GM21367 (cell line): ENCODE data around the gene PPP2R1A.

ENCODE experiments used
- ATAC-seq: cut with Tn5 transposase; IDR thresholded peaks from one replicate; pipeline ENCODE4 v1.9.1; 2021; ENCODE audit not compliant: unreplicated experiment

PPP2R1A gene

DNA sequence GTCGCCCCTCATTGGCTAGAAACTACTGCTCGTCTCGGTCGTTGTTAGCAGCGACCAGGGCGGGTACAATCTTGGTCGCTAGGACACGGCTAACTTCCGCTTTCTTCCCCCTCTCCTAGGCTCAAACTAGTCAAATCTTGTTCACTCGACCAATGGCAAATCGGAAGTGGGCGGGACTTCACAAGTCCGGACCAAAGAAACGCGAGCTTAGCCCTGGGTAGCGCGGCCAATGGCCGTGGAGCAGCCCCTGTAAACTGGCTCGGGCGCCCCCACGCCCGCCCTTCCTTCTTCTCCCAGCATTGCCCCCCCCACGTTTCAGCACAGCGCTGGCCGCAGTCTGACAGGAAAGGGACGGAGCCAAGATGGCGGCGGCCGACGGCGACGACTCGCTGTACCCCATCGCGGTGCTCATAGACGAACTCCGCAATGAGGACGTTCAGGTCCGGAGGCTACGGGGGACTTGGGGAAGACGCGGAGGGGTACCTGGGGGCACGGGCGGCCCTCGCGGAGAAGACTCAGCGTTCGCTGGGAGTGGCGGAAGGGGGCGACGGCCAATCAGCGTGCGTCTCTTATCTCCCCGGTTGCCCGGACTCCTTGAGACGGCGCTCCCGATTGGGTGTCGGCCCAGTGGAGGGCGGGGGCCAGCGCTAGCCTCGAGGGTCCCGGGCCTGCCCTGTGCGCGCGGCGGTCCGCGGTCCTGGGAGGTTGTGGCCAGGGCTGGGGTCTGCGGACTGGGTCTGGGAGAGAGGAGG, at the start of gene PPP2R1A:
Gene PPP2R1A (plus strand): TSS at position 318 of the 752 bp plus-strand sequence. CDS start 45 bp downstream, at position 363.
- peak; percentile 79 for ATAC-seq

DNA sequence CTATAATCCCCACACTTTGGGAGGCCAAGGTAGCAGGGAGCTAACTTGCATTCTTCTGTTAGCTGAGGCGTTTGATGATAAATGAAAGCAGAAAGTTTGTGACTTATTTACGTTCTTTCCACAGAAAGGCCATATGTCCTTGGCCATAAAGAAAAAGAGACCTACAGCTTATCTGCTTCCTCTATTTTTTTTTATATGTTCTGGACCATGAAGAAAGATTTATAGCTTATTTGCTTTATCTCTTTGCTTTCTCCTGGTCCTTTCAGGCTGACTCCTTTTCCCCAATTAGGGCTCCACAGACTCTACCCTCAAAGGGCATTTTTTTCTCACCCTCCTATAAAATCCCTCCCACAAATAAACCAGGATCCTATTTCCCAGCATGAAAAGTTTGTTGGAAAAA, 48.6 kb upstream of the PPP2R1A start:
- no peak for ATAC-seq

DNA sequence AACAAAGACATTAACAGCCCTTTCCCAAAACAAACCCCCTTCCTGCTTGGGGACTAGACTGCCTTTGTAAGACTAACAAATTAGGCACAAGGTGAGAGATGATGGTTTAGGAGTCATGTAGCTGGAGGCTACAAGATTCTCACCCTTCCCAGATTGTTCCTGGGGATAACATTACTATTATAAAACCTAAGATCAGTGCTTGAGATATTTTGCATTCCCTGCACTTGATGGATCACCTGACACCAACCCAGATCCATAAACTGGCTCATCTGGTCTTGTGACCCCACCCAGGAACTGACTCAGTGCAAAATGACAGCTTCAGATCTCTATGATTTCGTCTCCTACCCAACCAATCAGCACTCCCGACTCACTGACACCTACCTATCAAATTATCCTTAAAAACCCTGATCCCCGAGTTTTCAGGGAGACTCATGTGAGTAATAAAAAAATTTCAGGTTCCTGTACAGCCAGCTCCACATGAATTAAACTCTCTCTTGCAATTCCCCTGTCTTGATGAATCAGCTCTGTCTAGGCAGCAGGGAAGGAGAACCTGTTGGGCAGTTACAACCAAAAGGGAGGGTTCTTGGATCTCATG, 47.8 kb upstream of the PPP2R1A start:
- no peak for ATAC-seq

DNA sequence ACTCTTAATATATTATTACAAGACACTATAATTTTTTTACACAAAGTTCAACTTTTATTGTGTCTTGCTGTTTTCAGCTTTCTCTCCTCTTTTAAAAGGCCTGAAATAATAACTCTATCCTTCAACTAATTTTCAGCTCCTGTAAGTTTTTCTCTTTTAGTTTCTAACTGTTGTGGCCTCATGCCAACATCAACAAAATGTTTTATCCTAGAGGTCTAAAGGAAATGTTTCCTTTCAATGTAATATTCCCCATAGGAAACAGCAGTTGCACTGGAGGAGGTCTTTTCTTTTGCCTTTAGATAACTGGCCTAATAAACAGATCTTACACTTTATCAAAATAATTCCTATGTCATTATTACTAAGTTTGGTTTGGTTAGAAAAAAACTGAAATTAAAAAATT, 41.6 kb upstream of the PPP2R1A start:
- ATAC-seq, result no peak

DNA sequence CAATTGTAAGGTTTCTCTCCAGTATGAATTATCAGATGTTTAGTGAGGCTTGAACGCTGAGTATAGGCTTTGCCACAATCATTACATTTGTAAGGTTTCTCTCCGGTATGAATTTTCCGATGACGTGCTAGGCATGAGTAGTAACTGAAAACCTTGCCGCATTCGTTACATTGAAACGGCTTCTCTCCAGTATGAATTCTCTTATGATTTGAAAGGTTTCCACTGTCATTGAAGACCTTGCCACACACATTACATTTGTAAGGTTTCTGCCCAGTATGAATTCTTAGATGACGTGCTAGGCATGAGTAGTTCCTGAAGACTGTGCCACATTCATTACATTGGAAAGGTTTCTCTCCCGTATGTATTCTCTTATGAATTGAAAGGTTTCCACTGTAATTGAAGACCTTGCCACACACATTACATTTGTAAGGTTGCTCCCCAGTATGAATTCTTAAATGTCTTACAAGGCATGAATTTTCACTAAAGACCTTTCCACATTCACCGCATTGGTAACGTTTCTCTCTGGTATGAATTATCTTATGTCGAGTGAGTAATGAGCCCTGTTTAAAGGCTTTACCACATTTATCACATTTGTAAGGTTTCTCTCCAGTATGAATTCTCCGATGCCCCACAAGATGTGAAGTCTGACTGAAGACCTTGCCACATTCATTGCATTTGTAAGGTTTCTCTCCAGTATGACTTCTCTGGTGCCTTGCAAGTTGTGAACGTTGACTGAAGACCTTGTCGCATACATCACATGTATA, 34.1 kb upstream of the PPP2R1A start:
- ATAC-seq, result no peak

DNA sequence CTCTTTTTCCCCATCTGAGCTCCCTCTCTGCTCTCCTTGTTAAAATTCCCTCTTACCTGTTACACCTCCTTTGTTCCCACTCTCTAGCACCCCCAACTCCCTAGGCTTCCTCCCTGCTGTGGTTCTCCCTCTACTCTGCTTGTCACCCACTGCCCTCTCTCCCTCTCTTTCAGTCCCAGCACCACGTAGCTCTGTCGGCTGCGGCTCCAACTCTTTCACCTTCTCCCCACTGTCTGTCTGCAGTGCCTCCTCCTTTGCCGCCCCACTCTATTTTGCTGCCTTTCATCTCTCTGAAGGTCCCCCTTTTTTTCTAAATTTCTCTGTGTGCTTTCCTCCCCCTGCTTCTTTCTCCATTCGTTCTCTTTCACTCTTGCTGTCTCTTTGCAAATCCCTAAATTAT, 19.5 kb upstream of the PPP2R1A start:
- ATAC-seq, result no peak

DNA sequence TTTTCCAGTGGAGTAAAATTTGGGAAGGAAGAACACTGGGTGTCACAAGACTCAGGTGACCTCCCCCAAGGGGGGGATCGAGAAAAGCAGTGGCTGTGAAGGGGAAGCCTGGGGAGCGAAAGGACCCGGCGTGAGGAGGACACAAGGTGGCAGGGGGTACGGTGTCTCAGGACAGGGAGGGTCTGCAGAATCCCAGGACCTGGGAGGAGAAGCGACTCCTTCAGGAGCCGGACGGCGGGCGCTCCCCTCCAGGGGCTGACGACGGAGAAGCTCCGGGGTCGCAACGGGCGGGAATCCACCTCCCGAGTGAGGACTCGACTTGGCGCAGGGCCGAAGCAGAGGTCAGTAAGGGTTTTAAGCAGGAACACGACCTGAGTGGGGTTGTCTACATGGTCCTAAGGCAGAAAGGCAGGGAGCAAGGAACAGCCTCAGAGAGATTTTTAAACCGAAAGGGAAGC, 19.0 kb upstream of the PPP2R1A start:
- no peak for ATAC-seq

DNA sequence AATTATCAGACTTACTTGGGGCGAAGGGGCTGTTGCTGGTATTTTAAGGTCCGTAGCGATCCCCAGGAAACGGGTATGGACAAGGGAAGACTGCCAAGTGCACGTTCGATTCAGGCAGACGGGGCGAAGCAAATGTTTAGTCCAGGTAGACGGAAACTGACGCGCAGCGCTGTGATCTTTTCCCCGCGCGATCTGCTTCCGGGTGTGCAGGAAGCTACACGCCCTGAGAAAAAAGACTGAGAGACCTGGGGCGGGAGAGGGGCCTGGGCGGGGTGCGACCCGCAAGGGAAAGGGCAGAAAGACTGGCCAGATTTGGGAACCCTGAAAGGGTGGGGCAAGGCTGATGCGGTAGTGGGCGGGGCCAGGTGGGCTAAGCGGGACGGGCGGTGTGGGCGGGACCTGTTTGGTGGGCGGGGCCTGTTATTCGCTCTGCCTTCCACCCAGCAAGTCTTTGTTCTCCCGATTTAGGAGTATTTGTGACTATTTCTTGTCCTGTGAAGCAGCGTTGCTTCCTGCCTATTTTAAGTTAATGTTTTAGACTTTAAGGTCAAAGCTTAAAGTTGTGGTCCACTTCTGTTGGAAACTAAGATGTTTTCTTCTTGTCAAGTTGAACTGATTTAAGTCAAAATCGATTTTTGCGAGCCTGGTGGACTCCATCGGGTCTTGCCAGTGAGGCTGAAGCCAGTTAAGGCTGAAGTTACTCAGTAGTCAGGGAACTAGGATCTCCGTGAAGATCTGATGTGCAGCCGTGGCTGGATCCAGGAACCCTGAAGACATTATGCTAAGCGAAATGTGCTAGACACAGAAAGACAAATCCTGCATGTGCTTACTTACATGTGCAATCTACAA, 18.3 kb upstream of the PPP2R1A start, which contains the start of gene ZNF836:
Gene ZNF836 (minus strand): TSS at position 301 of the 849 bp plus-strand sequence. CDS start 3,549 bp downstream, outside the sequence.
- ATAC-seq, result no peak

DNA sequence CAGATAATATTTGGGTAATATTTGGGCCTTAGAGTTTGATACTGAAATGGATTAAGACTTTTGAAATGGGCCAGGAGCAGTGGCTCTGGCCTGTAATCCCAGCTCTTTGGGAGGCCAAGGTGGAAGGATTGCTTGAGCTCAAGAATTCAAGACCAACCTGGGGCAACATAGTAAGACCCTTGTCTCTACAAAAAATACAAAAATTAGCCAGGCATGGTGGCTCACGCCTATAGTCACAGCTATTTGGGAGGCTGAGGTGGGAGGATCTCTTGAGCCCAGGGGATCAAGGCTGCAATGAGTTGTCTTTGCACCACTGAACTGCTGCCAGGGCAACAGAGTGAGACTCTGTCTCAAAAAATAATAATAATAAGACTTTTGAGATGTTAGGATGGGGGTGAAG, 17.5 kb upstream of the PPP2R1A start:
- no peak for ATAC-seq

DNA sequence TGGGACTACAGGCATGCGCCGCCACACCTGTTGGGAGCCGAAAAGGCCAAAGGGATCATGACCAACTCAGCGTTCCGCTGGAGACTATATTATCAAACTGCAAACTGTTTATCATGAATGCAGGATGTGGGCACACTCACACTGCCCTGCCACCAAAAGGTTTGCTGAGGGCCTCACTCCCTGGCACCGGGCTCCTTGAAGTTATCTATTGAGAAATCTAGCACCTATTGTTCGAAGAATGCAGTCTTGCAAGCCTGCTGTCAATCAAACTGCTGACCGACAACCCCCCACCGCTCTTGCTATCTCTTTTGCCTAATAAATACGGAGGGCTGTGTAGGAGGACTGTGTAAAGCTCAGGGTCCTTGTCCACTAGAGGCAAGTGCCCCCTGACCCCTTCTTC, 13.3 kb upstream of the PPP2R1A start:
- ATAC-seq, result no peak

DNA sequence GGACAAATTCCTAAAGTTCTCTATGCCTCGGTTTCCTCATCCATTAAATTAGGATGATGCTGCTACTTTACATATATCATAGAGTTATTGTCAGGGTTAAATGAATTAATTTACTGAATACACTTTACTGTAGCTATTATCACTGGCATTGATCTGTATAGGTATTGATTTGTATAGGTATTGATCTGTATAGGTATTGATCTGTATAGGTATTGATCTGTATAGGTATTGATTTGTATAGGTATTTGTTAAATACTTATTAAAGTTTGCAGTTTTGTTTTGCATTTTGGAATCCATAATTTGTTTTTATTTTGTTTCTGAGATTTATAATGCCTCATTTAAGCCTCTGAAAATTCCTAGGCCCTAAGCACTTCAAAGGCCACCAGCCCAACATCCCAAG, 2.4 kb upstream of the PPP2R1A start:
- no peak for ATAC-seq

DNA sequence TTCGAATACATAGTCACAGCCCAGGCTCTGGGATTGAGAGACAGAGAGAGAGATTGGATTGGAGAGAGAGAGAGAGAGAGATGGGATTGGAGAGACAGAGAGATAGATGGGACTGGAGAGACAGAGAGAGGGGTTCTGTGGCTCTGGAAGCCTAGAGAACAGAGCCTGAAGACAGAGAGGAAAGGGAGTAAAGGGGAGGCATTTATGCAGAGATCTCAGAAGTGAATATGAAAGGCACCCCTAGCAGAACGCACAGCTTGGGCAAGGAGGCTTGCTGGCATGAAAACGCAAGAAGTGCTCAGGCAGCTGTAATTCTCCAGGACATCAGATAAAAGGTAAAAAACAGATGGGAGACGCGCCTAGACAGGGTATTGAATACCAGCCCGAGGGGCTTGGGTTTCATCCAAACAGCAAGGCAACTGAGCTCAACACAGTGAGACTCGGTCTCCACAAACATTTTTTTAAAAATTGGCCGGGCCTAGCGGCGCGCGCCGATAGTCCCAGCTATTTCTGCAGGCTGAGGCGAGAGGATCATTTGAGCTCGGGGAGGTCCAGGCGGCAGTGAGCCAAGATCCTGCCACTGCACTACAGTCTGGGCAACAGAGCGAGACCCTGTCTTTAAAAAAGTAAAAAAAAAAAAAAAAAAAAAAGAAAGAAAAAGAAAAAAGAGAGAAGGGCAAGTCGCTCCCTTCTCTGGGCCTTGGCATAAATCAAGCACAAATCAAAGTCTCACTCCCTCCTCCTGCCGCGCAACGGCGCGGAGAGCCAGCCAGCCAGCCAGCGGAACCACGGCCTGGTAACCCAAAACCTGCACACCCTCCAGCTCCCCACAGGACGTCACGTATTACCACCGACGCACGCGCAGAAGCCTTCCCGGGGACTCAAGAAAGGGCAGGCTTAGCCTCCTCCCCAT, 774 bp upstream of the PPP2R1A start:
- ATAC-seq, result peak; percentile 3

DNA sequence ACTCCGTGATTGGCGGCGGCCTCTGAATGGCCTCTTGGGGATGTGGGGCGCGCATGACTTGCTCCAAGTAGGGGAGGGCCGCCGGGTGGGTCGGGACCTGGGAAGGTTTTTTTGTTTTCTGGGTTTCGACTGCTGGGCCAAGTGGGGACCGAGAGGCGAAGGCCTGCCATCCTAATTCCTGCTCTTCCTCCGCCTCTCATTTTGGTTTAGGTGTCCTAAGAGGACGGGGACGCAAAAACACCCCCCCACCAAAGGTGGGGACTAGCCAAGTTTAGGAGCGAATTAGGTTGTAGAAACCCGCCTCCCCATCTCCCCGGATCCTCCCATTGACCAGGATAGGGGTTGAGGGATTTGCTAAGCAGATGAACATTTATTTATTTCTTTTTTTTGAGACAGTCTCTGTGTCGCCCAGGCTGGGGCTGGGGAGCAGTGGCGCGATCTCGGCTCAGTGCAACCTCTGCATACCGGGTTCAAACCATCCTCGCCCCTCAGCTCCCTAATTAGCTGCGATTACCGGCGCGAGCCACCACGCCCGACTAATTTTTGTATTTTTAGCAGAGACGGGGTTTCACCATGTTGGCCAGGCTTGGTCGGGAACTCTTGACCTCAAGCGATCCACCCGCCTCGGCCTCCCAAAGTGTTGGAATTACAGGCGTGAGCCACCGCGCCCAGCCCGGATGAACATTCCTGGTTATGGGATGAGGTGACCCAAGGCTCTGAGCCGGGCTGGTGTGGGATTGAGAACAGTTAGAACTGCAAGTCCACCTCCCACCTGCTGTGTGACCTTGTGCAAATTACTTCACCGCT, 838 bp downstream of the PPP2R1A start:
- no peak for ATAC-seq

DNA sequence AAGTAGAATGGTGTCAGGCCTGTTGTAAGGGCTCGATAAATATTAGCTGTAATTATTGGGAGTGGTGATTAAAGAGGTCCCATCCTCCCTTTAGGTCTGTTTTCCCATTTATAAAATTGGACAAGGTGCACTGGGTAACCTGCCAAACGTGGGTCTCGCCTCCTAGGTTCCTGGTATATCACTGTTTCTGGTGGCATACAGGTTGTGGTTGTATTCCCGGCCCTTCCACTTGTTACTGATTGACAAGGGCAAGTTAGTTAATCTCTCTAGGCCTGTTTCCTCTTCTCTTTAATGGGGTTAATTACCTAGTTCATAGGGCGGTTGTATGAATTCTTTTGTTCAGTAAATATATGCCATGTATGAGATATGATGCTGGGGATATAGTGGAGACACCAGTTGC, 1.5 kb downstream of the PPP2R1A start:
- ATAC-seq, result no peak

DNA sequence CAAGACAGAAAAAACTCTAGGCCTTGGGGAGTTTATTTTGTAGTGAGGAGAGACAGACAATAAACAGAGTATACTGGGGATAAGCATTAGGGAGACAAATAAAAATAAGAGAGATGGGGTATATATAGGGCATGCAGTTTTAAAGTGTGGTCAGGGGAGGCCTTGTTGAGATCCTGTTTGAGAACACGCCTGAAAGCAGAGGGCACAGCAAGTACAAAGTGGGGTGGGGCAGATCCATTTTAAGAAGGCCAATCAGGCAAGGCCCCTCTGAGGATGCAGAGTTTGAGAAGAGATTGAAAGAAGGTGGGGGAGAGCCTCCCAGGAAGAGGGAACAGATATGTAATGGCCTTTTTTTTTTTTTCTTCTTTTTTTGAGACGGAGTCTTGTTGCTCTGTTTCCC, 2.1 kb downstream of the PPP2R1A start:
- no peak for ATAC-seq

DNA sequence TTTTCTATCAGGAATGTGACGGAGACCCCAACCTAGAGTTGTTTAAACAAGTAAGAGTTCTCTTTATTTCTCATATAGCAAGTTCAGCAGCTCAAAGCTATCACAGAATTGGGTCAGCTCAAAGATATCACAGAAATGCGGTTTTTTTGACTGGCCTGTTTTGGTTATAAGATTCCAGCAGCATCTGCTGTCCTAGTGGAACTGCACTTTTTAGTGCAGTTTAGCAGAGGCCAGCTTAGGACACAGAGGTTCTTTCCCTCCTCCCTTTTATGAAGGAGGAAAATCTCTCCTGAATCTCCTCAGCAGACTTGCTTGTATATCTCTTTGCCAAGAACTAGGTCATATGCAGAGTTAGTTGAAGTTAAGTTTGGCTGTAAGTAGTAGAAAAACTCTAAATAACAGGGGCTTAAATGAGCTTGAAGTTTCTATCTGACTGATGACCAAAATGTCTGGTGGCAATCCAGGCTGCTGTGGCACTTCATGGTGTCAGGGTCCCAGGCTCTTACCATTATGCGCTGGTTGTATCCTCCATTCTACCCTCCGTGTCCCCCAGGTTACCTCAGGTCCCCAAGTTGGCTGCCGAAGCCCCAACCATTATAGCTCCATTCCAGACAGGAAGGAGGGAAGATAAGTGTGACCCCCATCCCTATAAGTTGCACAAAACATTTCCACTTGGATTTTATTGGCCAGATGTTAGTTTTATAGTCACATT, 6.6 kb downstream of the PPP2R1A start:
- no peak for ATAC-seq

DNA sequence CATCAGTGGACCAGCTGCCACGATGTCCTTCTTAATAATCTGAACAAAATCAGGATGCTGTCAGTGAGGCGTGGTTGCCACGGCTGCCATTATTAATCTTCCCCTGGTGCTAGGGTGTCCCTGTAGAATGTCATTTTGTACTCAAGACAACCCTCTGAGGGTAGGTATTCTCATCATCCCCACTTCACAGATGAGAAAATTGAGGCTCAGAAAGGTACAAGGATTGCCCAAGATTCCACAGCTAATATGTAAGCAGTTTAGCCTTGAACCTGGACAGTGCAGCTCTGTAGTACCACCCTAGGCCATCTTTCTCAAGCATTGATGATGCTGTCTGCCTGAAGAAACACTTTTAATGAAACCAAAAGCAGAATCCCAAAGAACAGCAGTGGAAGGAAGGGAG, 8.1 kb downstream of the PPP2R1A start:
- no peak for ATAC-seq

DNA sequence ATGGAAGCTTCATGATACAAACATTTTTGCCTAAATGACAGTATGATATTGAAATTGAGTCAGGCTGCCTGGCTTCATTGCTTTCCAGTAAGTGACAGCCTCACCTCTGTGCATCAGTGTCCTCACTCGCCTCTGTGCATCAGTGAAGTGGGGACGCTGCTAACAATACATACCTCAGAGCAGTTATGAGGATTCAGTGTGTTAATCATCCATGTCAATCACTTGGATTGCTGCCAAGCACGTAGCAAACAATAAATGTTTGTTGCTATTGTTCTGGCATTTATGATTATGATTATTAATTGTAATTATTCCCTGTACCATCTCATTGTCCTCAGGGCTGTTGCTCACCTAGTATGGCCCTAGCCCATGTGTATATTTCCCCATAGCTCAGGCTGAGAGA, 8.8 kb downstream of the PPP2R1A start:
- ATAC-seq, result no peak
